ENCODE data around the gene ACVRL1.
A peak's percentile ranks its signal among the peaks of the same experiment; 100 is the strongest.
"Not testable (repeated sequence)": the region's sequence is repeated elsewhere in the genome, so short reads cannot be mapped to it uniquely, and the experiment has no call there.

ACVRL1 gene

GRCh38 chr12:51874000-51874399 is 33.3 kb upstream of the ACVRL1 start:
- peak; percentile 73 for DNase-seq (ENCODE audit: low read depth)

GRCh38 chr12:51874486-51874885 is 32.8 kb upstream of the ACVRL1 start:
- no peak for DNase-seq (ENCODE audit: low read depth)

GRCh38 chr12:51879102-51879501 is 28.2 kb upstream of the ACVRL1 start:
- DNase-seq (ENCODE audit: low read depth) = no peak

GRCh38 chr12:51883295-51883694 is 24.0 kb upstream of the ACVRL1 start:
- no peak for DNase-seq (ENCODE audit: low read depth)

- no peak for DNase-seq (ENCODE audit: low read depth)
Measured at GRCh38 chr12:51883998-51884675, 23.2 kb upstream of the ACVRL1 start.

GRCh38 chr12:51884676-51885229 is 22.6 kb upstream of the ACVRL1 start:
- peak; percentile 64 for DNase-seq (ENCODE audit: low read depth)

- not testable (repeated sequence) for DNase-seq (ENCODE audit: low read depth)
Measured at GRCh38 chr12:51885294-51886020, 21.8 kb upstream of the ACVRL1 start.

- DNase-seq (ENCODE audit: low read depth) = peak; percentile 96
Measured at GRCh38 chr12:51886021-51886710, 21.1 kb upstream of the ACVRL1 start.

- DNase-seq (ENCODE audit: low read depth) = peak; percentile 34
Measured at GRCh38 chr12:51887476-51888315, 19.6 kb upstream of the ACVRL1 start, which contains the start of gene ANKRD33. Gene ANKRD33, plus strand, starts transcription at chr12:51888103. Its CDS starts 84 bp downstream, at chr12:51888187.

- no peak for DNase-seq (ENCODE audit: low read depth)
Measured at GRCh38 chr12:51888316-51889215, 18.7 kb upstream of the ACVRL1 start.

- no peak for DNase-seq (ENCODE audit: low read depth)
Measured at GRCh38 chr12:51889216-51890132, 17.8 kb upstream of the ACVRL1 start.

GRCh38 chr12:51890133-51890464 is 17.2 kb upstream of the ACVRL1 start:
- no peak for DNase-seq (ENCODE audit: low read depth)

GRCh38 chr12:51890511-51891171 is 16.7 kb upstream of the ACVRL1 start:
- DNase-seq (ENCODE audit: low read depth) = no peak

- DNase-seq (ENCODE audit: low read depth) = no peak
Measured at GRCh38 chr12:51891843-51892242, 15.5 kb upstream of the ACVRL1 start.

GRCh38 chr12:51893786-51894185 is 13.5 kb upstream of the ACVRL1 start:
- no peak for DNase-seq (ENCODE audit: low read depth)

- no peak for DNase-seq (ENCODE audit: low read depth)
Measured at GRCh38 chr12:51895378-51896135, 11.7 kb upstream of the ACVRL1 start.

GRCh38 chr12:51896236-51896635 is 11.1 kb upstream of the ACVRL1 start:
- no peak for DNase-seq (ENCODE audit: low read depth)

GRCh38 chr12:51897181-51897580 is 10.1 kb upstream of the ACVRL1 start:
- no peak for DNase-seq (ENCODE audit: low read depth)
